ENCODE results near the gene HRH4.

DNA sequence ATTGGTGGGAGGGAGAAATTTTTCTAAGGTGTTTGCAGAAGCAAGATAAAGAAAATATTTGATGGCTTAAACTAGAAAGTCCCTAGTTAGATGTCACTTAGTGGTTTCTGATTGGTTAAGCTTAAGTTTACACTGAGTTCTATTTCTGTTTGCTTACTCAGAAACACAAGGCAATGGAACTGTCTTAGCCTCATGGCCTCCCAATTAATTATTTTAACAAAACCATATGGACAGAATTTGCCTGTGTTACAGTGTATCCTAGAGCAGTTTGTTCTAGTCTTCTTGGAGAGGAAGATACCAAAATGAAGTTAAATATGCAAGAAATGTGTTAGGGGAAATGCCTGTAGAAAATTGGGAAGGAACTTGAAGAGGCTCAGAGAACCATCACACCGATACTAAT, 38.6 kb upstream of the HRH4 start:
- TF ChIP-seq, protein P1, sequence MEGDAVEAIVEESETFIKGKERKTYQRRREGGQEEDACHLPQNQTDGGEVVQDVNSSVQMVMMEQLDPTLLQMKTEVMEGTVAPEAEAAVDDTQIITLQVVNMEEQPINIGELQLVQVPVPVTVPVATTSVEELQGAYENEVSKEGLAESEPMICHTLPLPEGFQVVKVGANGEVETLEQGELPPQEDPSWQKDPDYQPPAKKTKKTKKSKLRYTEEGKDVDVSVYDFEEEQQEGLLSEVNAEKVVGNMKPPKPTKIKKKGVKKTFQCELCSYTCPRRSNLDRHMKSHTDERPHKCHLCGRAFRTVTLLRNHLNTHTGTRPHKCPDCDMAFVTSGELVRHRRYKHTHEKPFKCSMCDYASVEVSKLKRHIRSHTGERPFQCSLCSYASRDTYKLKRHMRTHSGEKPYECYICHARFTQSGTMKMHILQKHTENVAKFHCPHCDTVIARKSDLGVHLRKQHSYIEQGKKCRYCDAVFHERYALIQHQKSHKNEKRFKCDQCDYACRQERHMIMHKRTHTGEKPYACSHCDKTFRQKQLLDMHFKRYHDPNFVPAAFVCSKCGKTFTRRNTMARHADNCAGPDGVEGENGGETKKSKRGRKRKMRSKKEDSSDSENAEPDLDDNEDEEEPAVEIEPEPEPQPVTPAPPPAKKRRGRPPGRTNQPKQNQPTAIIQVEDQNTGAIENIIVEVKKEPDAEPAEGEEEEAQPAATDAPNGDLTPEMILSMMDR (conservative IDR thresholded peaks at IDR 0.05; ENCODE audit: low read depth, low read length) = no peak
- TF ChIP-seq EZH2 (IDR thresholded peaks at IDR 0.05; ENCODE audit: borderline replicate concordance, low read depth, low read length, poor library complexity, severe bottlenecking) = no peak

Data from A673 (cell line).